ENCODE data around the gene WSB1. TPM values are rescaled to one million over a fixed set of nuclear protein-coding genes. Genes with fewer than 3 reads are reported as not detected.

Gene WSB1
- total and polyA plus RNA-seq, 2 experiments from 2014 or later, result 101 to 108 TPM

DNA sequence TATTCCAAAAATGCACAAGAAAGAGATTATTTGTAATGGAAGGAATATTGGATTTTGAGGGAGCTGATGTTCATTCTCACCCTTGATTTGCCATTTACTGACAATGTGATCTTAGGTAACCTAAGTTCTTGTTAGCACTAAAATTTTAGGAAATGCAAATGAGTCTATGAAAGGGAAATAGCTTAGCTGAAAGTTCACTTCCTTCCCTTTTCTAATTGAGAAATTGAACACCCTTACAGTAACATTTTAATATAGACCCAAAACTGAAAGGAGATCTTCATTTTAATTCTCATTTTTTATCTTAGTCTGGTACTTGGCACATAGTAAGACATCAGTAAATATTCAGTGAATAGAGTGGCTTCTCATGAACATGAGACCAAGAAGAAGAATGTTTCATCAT is 10.9 kb upstream of the WSB1 start (continued):
- TF ChIP-seq, protein P1, sequence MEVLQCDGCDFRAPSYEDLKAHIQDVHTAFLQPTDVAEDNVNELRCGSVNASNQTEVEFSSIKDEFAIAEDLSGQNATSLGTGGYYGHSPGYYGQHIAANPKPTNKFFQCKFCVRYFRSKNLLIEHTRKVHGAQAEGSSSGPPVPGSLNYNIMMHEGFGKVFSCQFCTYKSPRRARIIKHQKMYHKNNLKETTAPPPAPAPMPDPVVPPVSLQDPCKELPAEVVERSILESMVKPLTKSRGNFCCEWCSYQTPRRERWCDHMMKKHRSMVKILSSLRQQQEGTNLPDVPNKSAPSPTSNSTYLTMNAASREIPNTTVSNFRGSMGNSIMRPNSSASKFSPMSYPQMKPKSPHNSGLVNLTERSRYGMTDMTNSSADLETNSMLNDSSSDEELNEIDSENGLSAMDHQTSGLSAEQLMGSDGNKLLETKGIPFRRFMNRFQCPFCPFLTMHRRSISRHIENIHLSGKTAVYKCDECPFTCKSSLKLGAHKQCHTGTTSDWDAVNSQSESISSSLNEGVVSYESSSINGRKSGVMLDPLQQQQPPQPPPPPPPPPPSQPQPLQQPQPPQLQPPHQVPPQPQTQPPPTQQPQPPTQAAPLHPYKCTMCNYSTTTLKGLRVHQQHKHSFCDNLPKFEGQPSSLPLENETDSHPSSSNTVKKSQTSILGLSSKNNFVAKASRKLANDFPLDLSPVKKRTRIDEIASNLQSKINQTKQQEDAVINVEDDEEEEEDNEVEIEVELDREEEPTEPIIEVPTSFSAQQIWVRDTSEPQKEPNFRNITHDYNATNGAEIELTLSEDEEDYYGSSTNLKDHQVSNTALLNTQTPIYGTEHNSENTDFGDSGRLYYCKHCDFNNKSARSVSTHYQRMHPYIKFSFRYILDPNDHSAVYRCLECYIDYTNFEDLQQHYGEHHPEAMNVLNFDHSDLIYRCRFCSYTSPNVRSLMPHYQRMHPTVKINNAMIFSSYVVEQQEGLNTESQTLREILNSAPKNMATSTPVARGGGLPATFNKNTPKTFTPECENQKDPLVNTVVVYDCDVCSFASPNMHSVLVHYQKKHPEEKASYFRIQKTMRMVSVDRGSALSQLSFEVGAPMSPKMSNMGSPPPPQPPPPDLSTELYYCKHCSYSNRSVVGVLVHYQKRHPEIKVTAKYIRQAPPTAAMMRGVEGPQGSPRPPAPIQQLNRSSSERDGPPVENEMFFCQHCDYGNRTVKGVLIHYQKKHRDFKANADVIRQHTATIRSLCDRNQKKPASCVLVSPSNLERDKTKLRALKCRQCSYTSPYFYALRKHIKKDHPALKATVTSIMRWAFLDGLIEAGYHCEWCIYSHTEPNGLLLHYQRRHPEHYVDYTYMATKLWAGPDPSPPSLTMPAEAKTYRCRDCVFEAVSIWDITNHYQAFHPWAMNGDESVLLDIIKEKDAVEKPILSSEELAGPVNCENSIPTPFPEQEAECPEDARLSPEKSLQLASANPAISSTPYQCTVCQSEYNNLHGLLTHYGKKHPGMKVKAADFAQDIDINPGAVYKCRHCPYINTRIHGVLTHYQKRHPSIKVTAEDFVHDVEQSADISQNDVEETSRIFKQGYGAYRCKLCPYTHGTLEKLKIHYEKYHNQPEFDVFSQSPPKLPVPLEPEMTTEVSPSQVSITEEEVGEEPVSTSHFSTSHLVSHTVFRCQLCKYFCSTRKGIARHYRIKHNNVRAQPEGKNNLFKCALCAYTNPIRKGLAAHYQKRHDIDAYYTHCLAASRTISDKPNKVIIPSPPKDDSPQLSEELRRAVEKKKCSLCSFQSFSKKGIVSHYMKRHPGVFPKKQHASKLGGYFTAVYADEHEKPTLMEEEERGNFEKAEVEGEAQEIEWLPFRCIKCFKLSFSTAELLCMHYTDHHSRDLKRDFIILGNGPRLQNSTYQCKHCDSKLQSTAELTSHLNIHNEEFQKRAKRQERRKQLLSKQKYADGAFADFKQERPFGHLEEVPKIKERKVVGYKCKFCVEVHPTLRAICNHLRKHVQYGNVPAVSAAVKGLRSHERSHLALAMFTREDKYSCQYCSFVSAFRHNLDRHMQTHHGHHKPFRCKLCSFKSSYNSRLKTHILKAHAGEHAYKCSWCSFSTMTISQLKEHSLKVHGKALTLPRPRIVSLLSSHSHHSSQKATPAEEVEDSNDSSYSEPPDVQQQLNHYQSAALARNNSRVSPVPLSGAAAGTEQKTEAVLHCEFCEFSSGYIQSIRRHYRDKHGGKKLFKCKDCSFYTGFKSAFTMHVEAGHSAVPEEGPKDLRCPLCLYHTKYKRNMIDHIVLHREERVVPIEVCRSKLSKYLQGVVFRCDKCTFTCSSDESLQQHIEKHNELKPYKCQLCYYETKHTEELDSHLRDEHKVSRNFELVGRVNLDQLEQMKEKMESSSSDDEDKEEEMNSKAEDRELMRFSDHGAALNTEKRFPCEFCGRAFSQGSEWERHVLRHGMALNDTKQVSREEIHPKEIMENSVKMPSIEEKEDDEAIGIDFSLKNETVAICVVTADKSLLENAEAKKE (CRISPR knock-in tag; IDR thresholded peaks at IDR 0.05), result no peak

DNA sequence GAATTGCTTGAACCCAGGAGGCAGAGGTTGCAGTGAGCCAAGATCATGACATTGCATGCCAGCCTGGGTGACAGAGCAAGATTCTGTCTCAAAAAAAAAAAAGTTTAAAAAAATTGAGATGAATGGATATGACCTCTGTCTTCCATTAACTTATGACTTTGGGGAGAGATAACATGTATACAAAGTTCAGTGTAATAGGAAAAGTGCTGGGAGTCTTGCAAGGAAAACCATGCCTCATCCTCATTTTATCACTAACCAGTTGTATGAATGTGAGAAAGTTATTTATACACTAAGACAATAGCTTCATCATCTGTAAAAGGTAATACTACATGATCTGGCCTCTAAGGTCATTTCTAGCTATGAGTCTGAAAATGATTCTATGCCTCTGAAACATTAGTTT is 10.2 kb upstream of the WSB1 start:
- no peaks in the 10 kb centered on the region for H3K36me3 ChIP-seq (ENCODE audit: insufficient read depth)
- no peak overlapping the region for H3K27ac ChIP-seq (ENCODE audit: low read depth)
- DNase-seq (ENCODE audit: low spot score) (no peak), ATAC-seq (no peak)
- Mint-ChIP-seq H3K9me3 (no peaks in the 10 kb centered on the region), H3K4me1 (peaks cover 3% of the 10 kb centered on the region; the same call in 1 of the 3 replicates), H3K27me3 (ENCODE audit: insufficient read depth, low read depth, poor library complexity) (no peaks in the 10 kb centered on the region), H3K4me3 (no peak overlapping the region), H3K27ac (no peak overlapping the region), H3K36me3 (ENCODE audit: low read depth) (no peaks in the 10 kb centered on the region)
- H3K4me2 ChIP-seq, result no peak overlapping the region
- no peaks in the 10 kb centered on the region for H3K79me2 ChIP-seq (replicated peaks; ENCODE audit: insufficient read depth)
- no peaks in the 10 kb centered on the region for H3K9me2 ChIP-seq (ENCODE audit: insufficient read depth)
- H3K4me1 ChIP-seq (ENCODE audit: insufficient read depth), result no peaks in the 10 kb centered on the region
- H4K20me1 ChIP-seq (replicated peaks; ENCODE audit: insufficient read depth), result no peaks in the 10 kb centered on the region
- H2AFZ ChIP-seq, result no peak overlapping the region
- H3F3A ChIP-seq (replicated peaks; ENCODE audit: low read depth), result no peaks in the 10 kb centered on the region
- no peak overlapping the region for H3K4me3 ChIP-seq
- no peaks in the 10 kb centered on the region for H3K27me3 ChIP-seq (ENCODE audit: insufficient read depth)
- TF ChIP-seq, protein P2, sequence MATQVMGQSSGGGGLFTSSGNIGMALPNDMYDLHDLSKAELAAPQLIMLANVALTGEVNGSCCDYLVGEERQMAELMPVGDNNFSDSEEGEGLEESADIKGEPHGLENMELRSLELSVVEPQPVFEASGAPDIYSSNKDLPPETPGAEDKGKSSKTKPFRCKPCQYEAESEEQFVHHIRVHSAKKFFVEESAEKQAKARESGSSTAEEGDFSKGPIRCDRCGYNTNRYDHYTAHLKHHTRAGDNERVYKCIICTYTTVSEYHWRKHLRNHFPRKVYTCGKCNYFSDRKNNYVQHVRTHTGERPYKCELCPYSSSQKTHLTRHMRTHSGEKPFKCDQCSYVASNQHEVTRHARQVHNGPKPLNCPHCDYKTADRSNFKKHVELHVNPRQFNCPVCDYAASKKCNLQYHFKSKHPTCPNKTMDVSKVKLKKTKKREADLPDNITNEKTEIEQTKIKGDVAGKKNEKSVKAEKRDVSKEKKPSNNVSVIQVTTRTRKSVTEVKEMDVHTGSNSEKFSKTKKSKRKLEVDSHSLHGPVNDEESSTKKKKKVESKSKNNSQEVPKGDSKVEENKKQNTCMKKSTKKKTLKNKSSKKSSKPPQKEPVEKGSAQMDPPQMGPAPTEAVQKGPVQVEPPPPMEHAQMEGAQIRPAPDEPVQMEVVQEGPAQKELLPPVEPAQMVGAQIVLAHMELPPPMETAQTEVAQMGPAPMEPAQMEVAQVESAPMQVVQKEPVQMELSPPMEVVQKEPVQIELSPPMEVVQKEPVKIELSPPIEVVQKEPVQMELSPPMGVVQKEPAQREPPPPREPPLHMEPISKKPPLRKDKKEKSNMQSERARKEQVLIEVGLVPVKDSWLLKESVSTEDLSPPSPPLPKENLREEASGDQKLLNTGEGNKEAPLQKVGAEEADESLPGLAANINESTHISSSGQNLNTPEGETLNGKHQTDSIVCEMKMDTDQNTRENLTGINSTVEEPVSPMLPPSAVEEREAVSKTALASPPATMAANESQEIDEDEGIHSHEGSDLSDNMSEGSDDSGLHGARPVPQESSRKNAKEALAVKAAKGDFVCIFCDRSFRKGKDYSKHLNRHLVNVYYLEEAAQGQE (IDR thresholded peaks at IDR 0.05; ENCODE audit: unreplicated experiment), result no peak
- TF ChIP-seq, protein P1 (CRISPR knock-in tag; IDR thresholded peaks at IDR 0.05), result no peak
- no peak for TF ChIP-seq NANOG (IDR thresholded peaks at IDR 0.05; ENCODE audit: borderline replicate concordance)
- TF ChIP-seq EZH2phosphoT487 (IDR thresholded peaks at IDR 0.05; ENCODE audit: unreplicated experiment), result no peak

Data from GM23338 (cell line).